Pericardium fibroblast (primary cell): ENCODE data around the gene CCDC117. TPM values are rescaled to one million over a fixed set of nuclear protein-coding genes. Genes with fewer than 3 reads are reported as not detected.

Experiments used
- total RNA-seq: library from RNA; depleted of rRNA; stranded (reverse); fragments of >200 nt; gene quantifications from 2 replicates; pipeline ENCODE4 v1.2.3, GENCODE V29; 2015

Gene CCDC117
- 12.1 and 17.0 TPM in 2 replicates for total RNA-seq

GRCh38 chr22:28772633-28773460 is at the start of gene CCDC117:
TSS of gene CCDC117 (plus strand) at chr22:28772695. CDS start at chr22:28772850, 155 bp downstream.

GRCh38 chr22:28741785-28742561 is 30.5 kb upstream of the CCDC117 start, which contains the start of the genes CHEK2 and HSCB:
TSS of gene CHEK2 (minus strand) at chr22:28741820. CDS start at chr22:28734721, 7,099 bp downstream.
TSS of gene HSCB (plus strand) at chr22:28742039. CDS start at chr22:28742096, 57 bp downstream.

GRCh38 chr22:28800308-28801041 is 28.0 kb downstream of the CCDC117 start, which contains the start of gene XBP1:
TSS of gene XBP1 (minus strand) at chr22:28800569.

Other genes with a start within 250 kb of the CCDC117 start
- gene TTC28, start 92.9 kb upstream of the CCDC117 start, total RNA-seq, result 19.3 and 23.0 TPM in 2 replicates
- 8.3 and 9.7 TPM in 2 replicates for gene CHEK2, start 30.9 kb upstream of the CCDC117 start, total RNA-seq
- gene HSCB, start 30.7 kb upstream of the CCDC117 start, total RNA-seq, result 18.8 and 22.8 TPM in 2 replicates
- 173 and 298 TPM in 2 replicates for gene XBP1, start 27.9 kb downstream of the CCDC117 start, total RNA-seq
- gene ZNRF3, start 110.9 kb downstream of the CCDC117 start, total RNA-seq, result 3.6 and 3.9 TPM in 2 replicates